Central memory CD8-positive, alpha-beta T cell (primary cell): ENCODE data around the gene DUSP12.
"Not testable (repeated sequence)": the region's sequence is repeated elsewhere in the genome, so short reads cannot be mapped to it uniquely, and the experiment has no call there.

Source experiments
- ATAC-seq: fragments of 150-1000 bp; cut with Tn5 transposase; replicated peaks from 2 replicates; pipeline ENCODE4 v1.10.0; 2022; ENCODE audit warnings: mild to moderate bottlenecking, moderate FRiP score, moderate number of reproducible peaks; ENCODE audit not compliant: poor library complexity, severe bottlenecking; ENCODE audit errors: extremely low read depth
- DNase-seq, 2 donors: peaks; one replicate each; pipeline ENCODE4 v3.0.0; 2021; ENCODE audit warnings: low spot score in 2 of 2
- H3K27ac Mint-ChIP-seq: one replicate; pipeline ENCODE4 v1.8.0; 2022; ENCODE audit warnings: low read depth, mild to moderate bottlenecking, moderate library complexity, mixed read lengths
- H3K27me3 Mint-ChIP-seq: one replicate; pipeline ENCODE4 v1.8.0; 2022; ENCODE audit warnings: mixed read lengths
- H3K36me3 Mint-ChIP-seq: one replicate; pipeline ENCODE4 v1.8.0; 2022; ENCODE audit warnings: mild to moderate bottlenecking, moderate library complexity, mixed read lengths; ENCODE audit not compliant: insufficient read depth
- H3K4me1 Mint-ChIP-seq: one replicate; pipeline ENCODE4 v1.8.0; 2022; ENCODE audit warnings: mixed read lengths
- H3K4me3 Mint-ChIP-seq: one replicate; pipeline ENCODE4 v1.8.0; 2022; ENCODE audit warnings: mild to moderate bottlenecking, moderate library complexity, mixed read lengths
- H3K9me3 Mint-ChIP-seq: one replicate; pipeline ENCODE4 v1.8.0; 2022; ENCODE audit warnings: mixed read lengths

Gene DUSP12

DNA sequence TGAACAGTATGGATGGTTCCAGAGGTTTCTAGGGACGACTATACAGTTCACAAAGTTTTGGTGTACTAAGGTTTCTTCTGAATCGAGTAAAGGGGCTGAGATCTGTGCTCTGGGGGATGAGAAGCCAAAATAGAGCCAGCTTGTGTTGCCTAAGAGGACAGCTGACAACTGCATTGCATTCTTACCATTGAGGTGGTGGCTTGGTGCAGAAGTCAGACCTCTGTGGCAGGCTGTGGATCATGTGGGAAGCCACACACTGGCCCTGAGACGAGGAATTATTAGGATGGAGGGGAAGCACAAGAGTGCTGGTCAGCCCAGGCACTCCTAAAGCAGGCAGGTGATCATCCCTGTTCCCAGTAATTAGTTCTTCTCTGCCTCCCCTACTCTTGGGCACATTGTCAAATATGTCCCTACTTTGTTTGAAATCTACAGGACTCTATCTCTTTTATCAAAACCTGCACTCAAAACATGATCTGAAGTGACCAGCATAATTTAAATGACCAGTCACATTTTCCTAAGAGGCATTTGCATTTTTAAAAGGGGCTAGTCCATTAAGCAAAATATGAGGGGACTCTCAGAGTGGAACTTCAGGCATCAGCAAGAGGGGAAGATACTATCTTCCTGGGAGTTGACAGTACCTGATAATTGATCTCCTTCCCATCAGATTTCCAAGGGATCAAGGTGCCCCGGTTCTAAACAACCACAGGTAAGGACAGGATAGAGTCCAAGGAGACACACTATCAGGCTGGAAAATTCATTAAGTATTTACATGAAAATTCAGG is 28.4 kb upstream of the DUSP12 start, which contains the start of gene FCRLB:
Gene FCRLB, plus strand, starts transcription at position 589 of the 782 bp plus-strand sequence. CDS start 1,129 bp downstream, outside the sequence.
- Mint-ChIP-seq H3K36me3 (peaks cover 3% of the 10 kb centered on the region), H3K4me1 (peaks cover 21% of the 10 kb centered on the region), H3K4me3 (no peak within 1 kb of the TSS), H3K9me3 (no peaks in the 10 kb centered on the region), H3K27ac (no peak within 1 kb of the TSS), H3K27me3 (no peaks in the 10 kb centered on the region)
- no peak for ATAC-seq
- no peak for DNase-seq

DNA sequence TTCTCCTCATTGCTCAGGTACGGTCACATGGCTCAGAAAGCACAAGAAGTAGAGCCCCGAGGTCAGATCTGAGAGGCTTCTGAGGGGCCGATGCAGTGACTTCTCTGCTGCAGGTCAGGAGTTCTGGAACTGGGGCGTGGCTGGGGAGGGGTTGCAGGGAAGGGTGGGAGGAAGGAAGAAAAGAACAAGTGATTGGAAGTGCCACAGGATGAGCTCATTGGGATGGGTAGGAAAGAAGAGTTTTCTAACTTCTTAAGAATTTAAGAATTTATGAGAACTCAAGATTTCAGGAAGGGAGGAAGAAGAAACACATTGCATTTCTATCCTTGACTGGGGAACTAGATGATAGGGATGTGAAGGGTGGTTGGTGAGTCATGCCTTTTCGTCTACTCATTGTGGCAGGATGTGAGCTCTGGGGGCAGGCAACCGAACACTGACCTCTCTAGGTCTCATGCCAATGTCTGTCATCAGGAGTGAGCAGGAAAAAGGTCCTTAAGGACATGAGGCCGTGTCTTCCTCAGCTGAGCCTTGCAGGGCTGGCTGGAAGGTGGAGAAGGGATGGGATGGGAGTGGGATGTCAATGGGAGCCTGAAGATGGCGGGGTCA is 27.7 kb upstream of the DUSP12 start:
- ATAC-seq (no peak), DNase-seq (no peak)
- Mint-ChIP-seq H3K27me3 (no peaks in the 10 kb centered on the region), H3K27ac (no peak overlapping the region), H3K4me1 (peaks cover 26% of the 10 kb centered on the region), H3K4me3 (no peak overlapping the region), H3K36me3 (peaks cover 7% of the 10 kb centered on the region), H3K9me3 (no peaks in the 10 kb centered on the region)

DNA sequence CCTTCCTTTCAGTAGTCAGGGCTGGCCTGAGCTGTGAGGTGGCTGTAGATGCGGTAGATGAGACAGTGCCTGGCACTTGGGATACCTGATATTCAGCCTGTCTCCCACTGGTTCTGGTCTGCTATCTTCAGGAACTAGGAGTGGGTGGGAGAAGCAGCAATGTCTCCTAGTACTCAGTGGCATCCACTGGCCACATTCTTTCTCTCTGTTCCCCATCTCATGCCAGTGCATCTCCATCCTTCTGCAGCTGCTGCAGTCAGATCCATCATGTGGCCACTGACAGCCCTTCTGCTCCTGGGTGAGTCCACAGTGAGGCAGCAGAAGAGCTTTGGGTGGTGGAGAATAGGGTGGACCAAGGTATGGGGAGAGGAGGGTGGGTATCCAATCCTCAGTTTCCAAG is 27.2 kb upstream of the DUSP12 start:
- Mint-ChIP-seq H3K27ac (no peak overlapping the region), H3K4me1 (peaks cover 28% of the 10 kb centered on the region), H3K4me3 (no peak overlapping the region), H3K9me3 (no peaks in the 10 kb centered on the region), H3K27me3 (no peaks in the 10 kb centered on the region), H3K36me3 (peaks cover 8% of the 10 kb centered on the region)
- no peak for ATAC-seq
- no peak for DNase-seq

DNA sequence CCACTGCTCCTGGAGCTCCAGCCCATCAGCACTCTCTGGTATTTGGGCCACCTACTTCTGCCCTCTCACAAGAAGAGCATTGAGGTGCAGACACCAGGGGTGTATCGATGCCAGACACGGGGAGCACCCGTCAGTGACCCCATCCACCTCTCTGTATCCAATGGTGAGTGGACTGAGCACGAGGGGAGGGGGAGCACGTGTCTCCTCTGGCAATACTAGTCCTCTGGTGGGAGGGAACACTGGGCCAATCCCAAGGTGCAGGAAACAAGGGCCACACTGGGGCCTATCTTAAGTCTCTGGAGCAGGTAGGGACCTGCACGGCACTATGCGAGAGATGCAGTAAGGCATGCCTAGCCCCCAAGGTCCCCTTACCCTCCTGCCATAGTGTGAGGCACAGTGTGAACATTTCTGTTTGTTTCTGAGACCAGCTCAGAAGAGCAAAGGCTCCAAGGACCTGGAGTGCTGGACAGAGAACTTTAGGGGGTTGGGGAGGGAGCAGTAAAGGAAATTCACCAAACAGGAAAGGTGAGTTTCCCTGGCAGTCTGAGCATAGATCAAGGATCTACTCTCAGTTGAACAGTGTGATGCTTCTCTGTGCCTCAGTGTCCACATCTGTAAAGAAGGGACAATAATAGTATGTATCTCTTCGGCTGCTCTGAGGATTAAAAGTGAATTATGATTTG is 26.0 kb upstream of the DUSP12 start:
- DNase-seq: no peak
- Mint-ChIP-seq H3K36me3 (peaks cover 11% of the 10 kb centered on the region), H3K27me3 (no peaks in the 10 kb centered on the region), H3K9me3 (no peaks in the 10 kb centered on the region), H3K4me1 (peaks cover 35% of the 10 kb centered on the region), H3K27ac (no peak overlapping the region), H3K4me3 (peak overlapping the region; percentile 13)
- no peak for ATAC-seq

DNA sequence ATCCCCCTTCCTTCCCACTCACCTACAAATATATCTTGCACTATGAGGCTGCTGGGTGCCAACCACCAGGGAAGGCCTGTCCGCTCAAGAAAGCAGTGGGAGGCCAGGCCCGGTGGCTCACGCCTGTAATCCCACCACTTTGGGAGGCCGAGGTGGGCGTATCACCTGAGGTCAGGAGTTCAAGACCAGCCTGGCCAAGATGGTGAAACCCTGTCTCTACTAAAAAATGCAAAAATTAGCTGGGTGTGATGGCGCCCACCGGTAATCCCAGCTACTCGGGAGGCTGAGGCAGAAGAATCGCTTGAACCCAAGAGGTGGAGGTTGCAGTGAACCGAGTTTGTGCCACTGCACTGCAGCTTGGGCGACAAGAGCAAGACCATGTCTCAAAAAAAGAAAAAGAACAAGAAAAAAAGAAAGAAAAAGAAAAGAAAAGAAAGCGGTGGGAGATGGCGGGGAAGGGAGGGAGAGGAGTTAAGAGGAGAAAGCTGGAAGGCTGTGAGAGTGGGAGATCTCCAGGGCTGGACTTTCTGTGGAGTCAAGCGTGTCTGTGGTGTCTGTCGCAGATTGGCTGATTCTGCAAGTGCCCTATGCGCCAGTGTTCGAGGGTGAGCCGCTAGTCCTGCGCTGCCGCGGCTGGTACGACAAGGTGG is 24.2 kb upstream of the DUSP12 start:
- Mint-ChIP-seq H3K27ac (peak overlapping the region; percentile 96), H3K4me3 (peak overlapping the region; percentile 96), H3K4me1 (peaks cover 45% of the 10 kb centered on the region), H3K36me3 (peaks cover 11% of the 10 kb centered on the region)
- H3K27me3 Mint-ChIP-seq, DNase-seq, H3K9me3 Mint-ChIP-seq, ATAC-seq: not testable (repeated sequence)

DNA sequence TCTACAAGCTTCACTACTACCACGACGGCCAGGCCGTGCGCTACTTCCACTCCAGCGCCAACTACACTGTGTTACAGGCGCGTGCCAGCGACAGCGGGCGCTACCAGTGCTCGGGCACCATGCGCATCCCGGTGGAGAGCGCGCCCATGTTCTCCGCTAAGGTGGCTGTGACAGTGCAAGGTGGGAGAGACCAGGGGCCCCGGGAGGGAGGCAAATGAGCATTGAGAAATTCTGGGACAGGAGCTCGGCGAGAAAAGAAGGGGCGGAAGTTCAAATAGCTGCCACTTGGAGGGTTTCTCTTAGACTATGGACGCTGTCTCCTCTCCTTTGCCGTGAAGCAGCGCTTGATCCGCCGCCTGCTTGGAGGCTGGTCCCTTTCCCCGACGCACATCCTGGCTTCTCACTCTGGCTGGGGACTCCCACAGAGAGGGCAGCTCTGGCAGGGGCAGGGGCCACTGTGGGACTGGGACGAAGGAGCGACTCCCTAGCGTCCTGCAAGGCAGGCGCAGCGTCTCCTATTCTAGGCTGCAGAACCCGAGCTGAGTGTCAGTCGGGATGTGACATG is 23.6 kb upstream of the DUSP12 start:
- no peaks in the 10 kb centered on the region for H3K27me3 Mint-ChIP-seq
- peaks cover 11% of the 10 kb centered on the region for H3K36me3 Mint-ChIP-seq
- no peaks in the 10 kb centered on the region for H3K9me3 Mint-ChIP-seq
- peaks cover 46% of the 10 kb centered on the region for H3K4me1 Mint-ChIP-seq
- DNase-seq (peak in 1 of 2 donors; percentile 28), ATAC-seq (peak; percentile 42)
- H3K4me3 Mint-ChIP-seq: peak overlapping the region; percentile 96
- peak overlapping the region; percentile 96 for H3K27ac Mint-ChIP-seq

DNA sequence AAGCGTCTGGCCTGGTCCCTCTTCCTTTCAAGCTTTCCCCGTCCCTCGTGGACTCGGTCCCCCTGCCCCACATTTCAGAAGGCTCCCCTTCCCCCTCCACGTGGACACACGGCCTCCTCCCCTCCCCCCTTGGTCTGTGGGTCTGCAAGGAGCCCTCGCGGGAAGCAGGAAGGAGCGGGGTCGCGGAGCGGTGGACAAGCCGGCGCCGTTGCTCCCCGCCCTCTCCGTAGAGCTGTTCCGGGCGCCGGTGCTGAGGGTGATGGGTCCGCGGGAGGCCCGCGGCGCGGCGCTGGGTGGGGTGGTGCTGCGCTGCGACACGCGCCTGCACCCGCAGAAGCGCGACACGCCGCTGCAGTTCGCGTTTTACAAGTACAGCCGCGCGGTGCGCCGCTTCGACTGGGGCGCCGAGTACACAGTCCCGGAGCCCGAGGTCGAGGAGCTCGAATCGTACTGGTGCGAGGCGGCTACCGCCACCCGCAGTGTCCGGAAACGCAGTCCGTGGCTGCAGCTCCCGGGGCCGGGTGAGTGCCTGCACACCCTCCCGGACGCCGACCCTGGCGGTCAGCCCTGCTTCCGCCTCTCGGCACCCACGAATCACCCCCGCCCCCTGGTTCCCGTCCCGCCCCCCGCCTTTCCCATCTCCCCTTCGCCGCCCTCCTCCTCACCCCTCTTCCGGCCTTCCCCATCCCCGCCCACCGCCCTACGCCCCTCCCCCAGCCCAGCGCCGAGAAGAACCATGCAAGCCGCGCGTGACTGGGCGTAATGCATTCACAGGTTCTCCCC is 22.9 kb upstream of the DUSP12 start:
- Mint-ChIP-seq H3K36me3 (peaks cover 11% of the 10 kb centered on the region), H3K27me3 (no peaks in the 10 kb centered on the region), H3K4me3 (peak overlapping the region; percentile 96), H3K4me1 (peaks cover 52% of the 10 kb centered on the region), H3K27ac (peak overlapping the region; percentile 96), H3K9me3 (no peaks in the 10 kb centered on the region)
- DNase-seq: peak; percentile 50 to 63
- ATAC-seq: peak; percentile 69

DNA sequence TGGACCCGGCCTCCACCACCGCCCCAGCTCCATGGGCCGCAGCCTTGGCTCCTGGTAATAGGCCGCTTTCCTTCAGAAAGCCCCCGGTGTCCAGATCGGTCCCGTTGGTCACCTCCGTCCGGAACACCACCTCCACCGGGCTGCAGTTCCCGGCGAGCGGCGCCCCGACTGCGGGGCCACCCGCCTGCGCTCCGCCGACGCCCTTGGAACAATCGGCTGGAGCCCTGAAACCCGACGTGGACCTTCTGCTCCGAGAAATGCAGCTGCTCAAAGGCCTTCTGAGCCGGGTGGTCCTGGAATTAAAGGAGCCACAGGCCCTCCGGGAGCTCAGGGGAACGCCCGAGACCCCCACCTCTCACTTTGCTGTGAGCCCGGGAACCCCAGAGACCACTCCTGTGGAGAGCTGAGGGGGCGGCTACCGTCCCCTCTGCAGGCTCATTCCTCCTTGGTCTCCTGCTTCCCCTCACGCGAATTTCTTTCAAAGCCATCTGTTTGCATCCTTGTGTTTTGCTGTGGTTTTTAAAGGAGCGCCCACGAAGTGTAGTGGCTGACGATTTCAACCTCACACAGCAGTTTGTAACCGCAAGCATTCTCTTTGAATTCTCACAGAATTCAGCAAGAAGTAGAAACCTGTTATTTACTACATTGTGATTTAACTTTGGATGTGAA is 22.2 kb upstream of the DUSP12 start:
- Mint-ChIP-seq H3K9me3 (no peaks in the 10 kb centered on the region), H3K27me3 (no peaks in the 10 kb centered on the region), H3K4me1 (peaks cover 57% of the 10 kb centered on the region), H3K36me3 (peaks cover 11% of the 10 kb centered on the region), H3K27ac (peak overlapping the region; percentile 96), H3K4me3 (peak overlapping the region; percentile 96)
- peak; percentile 28 to 37 for DNase-seq
- ATAC-seq: peak; percentile 42

DNA sequence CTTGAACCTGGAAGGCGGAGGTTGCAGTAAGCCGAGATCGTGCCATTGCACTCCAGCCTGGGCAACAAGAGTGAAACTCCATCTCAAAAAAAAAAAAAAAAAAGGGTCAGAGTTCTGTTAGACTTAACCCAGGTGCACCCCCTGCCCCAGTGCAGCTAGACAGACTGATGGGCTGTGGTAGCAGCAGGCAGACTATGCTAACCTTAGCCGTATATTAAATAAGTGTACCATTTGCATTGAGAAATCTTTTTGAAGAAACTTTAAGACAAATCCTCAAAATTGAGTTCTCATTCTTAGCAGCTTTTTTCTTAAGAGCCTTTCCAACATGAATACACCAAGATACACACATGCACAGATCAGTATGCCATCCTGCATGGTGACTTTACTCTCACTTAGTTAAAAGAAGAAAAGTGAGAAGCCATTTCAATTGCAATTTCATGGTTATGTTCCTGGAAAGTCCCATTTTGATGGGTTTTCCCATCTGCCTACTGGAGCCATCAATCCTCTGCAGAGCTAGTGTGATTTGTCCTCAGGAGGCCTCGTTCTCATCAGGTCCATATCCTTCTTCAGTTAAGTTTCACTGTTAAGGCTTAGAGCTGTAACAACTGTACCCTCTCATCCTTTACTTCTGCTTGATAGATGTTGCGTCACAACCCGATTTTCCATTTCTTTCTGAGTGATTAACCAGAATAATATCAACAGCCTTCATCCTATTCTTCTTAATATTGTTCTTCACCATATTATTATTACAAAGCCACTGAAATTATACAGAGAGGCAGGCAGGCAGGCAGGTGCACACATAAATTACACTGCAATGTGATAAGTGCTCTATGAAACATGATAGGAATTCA is 21.0 kb upstream of the DUSP12 start:
- Mint-ChIP-seq H3K4me3 (no peak overlapping the region), H3K9me3 (no peaks in the 10 kb centered on the region), H3K36me3 (peaks cover 11% of the 10 kb centered on the region), H3K27me3 (no peaks in the 10 kb centered on the region), H3K4me1 (peaks cover 62% of the 10 kb centered on the region), H3K27ac (no peak overlapping the region)
- ATAC-seq: no peak
- DNase-seq: no peak

DNA sequence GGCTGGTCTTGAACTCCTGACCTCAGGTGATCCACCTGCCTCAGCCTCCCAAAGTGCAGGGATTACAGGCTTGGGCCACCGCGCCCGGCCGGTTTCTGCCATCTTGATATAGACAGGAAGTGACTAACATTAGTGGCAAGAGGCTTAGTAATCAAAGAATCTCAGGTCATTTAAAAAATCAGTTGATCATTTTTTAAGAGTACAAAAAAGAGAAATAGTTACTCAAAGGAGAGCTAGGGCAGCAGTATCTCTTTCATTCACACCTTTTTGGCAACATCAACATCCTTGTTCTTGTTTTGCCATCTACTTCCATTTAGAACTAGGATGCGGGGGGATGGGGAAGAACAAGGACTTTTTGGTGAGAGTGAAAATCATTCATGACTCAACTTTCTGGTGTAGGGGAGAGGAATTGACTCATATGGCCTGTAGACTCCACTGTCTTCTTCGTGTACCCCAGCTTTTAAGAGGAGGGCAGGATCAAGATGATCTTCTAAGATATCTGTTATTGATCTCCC is 19.5 kb upstream of the DUSP12 start:
- H3K9me3 Mint-ChIP-seq: no peaks in the 10 kb centered on the region
- peak overlapping the region; percentile 47 for H3K27ac Mint-ChIP-seq
- H3K4me1 Mint-ChIP-seq: peaks cover 57% of the 10 kb centered on the region
- no peak overlapping the region for H3K4me3 Mint-ChIP-seq
- ATAC-seq: no peak
- DNase-seq: no peak
- no peaks in the 10 kb centered on the region for H3K27me3 Mint-ChIP-seq
- H3K36me3 Mint-ChIP-seq: peaks cover 11% of the 10 kb centered on the region
